ENCODE results near the gene NFATC1. TPM values are rescaled to one million over a fixed set of nuclear protein-coding genes. Genes with fewer than 3 reads are reported as not detected.

Gene NFATC1
- total RNA-seq, 1 donor from 2014 or later, result 16.1 TPM

DNA sequence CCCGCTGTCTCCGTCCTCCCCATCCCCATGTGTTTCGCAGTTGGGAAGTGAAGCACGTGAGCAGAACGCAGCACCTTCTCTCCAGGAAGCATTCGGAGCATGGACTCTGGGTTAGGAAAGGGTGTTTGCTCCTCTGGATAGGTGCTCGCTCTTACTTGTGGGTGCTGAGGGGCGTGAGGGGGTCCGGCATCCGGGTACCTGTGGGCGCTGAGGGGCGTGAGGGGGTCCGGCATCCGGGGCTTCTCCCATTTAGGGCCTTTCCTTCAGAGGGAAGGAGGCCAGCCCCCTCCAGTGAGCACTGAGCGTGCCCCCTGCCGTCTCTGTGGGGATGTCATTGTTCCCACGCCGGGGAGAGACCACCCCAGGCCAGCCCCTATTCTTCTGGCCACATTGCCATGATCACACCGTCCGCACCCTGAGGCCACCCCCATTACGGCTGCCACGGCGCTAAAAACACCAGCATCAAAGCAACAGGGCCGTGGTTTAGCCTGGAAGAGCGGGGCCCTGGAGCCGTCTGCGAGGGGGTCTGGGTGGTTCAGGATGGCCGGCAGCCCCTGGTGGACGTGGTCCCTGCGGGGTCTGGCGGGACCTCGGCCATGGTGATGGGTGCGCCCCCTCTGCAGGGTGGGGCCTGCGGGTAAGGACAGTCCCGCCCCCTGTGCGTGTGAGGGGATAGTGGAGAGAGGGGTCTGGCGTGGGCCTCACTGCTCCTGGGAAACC, 41.0 kb downstream of the NFATC1 start:
- DNase-seq (ENCODE audit: extremely low read depth, low read depth, low spot score), result no peak

DNA sequence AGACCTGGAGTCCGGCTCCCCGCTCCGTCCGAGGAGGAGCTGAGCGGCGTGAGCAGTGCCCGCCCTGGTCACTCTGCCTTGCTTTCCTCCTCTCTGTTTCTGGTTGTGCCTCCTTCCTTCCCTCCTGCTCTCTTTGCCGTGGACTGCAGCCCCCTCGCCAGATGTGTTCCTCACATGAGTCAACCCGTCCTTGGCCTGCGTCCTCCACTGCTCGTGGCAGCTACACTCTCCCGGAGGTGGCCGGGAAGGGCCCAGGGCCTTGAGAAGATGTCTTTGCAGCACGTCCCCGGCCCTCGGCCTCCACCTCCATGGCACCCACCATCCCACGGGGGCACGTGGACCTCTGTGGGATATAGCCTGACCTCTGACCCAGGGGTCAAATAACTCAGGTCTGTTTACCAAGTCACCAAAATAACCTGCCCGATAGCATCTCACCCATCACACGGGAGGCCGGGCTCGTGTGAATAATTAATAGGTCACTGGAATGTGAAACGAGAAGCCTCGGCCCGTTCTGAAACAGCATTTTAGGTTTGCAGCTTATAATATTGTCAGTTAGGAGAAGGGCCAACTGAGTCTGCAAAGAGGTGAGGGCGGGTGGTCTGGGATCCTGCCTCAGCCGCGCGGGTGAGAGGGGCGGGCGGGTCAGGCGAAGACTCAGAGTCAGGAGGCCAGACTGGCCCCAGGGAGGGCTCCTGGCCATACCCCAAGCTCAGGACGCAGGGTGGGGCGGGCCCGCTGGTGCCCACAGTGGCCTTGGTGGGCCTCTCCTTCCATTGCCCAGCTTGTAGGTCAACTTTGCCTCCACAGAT, 42.6 kb downstream of the NFATC1 start:
- no peak for DNase-seq (ENCODE audit: extremely low read depth, low read depth, low spot score)

DNA sequence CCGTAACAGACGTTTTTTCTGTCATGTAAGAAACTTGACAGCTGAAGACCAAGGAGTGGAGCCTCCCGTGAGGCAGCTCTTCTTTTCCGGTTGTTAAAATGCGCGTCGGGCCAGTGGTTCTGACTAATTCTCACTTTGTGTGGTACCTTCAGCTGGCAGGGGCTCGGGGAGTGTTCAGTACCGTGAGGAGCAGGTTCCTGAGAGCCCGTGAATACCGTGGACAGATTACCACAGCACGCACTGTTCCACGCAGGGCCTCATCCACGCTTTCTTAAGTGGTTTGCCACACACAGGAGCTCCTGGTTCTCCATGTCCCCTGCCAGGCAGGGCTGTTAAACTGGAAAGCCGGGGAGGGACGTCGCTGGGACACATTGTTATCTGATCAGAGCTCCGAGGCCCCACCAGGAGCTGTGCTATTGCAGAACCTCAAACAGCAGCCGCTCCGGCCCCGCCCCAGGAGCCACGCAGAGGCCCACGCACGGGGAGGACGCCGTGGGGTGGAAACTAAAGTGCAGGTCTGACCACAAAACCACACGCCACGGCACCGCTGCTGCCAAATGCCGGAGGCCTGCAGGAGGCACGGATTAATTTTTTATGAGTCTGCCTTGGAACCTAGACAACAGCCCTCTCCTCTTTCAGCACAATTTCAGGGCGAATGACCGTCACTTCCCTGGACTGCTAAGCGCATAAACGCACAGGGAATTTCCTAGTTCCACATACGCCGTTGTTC, 43.3 kb downstream of the NFATC1 start:
- DNase-seq (ENCODE audit: extremely low read depth, low read depth, low spot score), result no peak

DNA sequence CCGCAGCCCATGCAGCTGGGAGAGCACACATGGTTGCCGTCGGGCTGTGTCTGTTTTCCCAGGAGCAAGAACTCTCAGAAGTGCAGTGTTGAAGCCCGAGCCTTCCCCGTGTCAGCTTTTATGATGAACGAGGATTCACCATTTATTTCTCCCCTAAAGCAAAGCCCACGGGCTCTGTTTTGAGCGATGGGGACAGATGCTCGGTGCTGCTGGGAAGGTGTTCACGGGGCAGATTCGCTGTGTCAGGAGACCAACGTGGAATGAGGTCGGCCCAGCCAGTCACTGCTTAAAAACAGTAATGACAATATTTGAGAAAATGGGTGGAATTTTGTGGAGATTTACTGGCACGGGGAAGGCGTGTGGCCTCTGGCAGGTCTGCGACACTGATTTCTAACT, 43.9 kb downstream of the NFATC1 start:
- no peak for DNase-seq (ENCODE audit: extremely low read depth, low read depth, low spot score)

DNA sequence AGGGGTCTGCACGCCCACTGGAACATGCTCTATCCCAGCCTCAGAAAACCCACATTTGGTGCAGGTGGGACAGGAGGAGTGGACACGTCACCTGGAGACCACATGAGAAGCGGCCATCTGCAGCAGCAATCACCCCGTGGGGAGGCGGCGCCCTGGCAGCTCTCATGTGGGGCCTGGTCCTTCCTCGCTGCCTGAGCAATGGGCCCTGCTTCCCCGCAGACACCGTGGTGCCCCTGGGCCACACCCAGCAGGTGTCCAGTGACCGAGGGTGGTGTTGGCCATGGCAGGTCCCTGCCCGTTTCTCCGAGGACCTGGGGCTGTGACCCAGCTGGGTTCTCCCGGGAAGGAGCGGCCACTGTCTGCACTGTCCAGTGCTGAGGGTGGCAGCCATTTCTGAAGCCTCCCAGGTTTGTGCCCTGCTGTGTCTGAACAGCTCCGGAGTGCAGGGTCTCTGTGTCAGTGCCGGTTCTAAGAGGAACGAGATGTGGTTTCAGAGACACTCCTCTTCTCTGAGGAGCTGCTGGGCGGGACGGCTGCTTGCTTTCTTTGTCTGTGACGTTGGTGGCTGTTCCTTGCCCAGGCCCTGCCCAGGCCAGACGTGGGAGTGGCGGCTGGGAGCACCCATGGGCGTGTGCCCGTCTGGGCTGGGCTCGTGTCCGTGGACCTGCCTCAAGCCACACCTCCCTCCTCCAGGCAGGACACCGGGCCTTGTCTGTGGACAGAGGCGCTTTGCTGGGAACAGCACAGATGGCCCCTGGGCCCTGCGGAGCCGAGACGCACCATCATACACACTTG, 44.8 kb downstream of the NFATC1 start:
- no peak for DNase-seq (ENCODE audit: extremely low read depth, low read depth, low spot score)

DNA sequence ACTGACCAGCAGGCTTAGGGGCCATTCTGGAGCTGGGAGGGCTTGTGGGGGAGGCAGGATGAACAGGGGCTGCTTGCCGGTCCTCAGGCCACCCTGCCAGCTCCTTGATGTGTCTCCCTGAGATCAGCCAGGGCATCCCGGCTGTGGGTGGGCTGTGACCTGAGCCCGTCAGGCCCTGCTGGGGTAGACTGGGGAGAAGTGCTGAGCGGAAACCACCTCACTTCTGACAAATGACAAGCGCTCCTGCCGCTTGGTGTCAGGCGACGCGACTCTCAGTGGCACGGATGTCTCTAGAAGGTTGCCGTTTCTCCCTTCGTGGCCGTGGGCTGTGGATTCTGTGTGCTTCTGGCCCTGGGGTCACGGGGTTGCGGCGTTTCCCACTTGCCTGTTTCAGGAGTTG, 45.7 kb downstream of the NFATC1 start:
- no peak for DNase-seq (ENCODE audit: extremely low read depth, low read depth, low spot score)

DNA sequence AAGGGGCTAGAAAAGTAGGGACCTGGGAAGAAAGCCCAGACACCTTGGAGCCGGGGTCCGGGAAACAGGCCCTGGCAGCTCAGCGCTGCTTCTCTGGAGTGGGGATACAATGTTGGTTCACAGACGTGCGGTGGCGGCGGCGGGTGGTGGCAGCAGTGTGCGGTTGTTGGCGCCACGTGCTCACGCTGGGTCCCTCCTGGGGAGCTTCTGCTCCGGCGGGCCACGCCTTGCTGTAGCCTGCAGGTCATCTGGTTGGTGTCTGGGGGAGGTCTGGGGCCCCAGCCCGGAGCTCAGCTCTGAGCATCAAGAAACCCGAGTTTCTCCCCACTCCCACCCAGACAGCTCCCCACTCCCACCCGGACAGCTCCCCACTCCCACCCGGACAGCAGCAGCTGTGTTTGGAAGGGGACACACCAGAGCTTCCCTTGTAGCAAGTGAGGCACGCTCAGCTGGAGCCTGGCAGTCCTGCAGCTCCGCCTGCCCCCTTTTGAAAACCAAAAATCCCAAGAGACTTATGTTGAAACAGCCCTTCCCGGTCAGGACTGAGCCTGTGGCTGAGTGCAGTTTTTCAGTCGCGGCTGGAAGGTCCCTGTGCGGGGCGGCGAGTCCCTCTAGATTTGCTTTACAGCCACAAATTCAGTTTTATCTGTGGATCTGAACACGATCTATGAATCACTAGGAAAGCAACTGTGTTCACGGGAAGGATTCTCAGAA, 46.9 kb downstream of the NFATC1 start:
- DNase-seq (ENCODE audit: extremely low read depth, low read depth, low spot score), result no peak

DNA sequence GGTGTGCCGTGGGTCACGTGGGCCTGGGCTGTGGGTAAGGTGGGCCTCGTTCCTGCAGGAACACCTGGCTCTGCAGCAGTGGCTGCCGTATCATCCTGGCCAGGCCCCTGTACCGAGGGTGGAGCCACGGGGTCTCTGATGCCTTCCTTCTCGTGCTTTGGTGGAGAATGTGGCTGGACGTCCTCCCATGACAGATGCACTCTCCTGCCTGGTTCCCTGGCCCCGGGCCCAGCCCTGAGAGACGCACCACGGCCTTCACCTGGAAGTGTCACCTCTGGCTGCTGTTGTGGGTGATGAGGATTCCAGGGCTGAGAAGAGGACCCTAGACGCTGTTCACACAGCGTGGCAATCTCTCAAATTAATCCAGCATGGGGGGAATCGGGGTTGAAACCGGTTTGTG, 49.5 kb downstream of the NFATC1 start:
- DNase-seq (ENCODE audit: extremely low read depth, low read depth, low spot score), result no peak

DNA sequence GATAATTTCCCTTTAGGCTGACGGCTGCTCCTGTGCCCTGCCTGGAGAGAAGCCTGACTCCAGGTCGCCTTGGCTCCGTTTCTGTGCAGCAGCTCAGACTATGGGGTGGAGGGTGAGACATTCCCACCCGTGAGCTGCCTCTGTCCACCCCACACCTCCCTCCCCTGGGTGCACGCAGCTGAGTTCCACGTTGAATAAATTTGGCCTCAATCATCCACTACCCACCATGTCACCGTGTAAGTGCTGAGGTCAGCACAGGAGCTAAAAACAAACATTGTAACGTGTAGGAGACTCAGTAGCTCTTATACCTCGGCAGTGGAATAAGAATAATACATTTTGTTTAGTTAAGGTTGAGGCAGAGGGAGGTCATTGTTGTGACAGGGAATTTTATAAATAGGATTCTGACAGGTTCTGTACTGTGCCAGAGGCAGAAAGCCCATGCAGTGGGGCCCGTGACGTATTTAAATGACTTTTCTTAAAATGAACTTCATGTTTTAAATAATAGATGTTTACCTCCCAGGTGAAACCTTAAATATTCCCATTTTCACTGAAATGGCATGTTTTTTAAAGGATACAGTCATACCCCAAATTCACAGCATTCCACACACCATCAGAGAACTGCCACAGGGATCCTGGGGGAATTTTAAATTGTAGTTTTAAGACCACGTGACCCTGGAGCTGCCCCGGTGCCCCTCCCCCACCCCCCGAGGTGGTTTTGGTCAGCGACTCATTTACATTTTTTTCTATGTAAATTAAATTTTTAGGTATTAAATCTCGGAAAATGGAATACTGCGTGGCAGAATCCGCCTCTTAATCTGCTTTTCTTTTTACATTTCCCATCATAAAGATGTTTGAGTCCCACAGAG, 50.2 kb downstream of the NFATC1 start:
- no peak for DNase-seq (ENCODE audit: extremely low read depth, low read depth, low spot score)

DNA sequence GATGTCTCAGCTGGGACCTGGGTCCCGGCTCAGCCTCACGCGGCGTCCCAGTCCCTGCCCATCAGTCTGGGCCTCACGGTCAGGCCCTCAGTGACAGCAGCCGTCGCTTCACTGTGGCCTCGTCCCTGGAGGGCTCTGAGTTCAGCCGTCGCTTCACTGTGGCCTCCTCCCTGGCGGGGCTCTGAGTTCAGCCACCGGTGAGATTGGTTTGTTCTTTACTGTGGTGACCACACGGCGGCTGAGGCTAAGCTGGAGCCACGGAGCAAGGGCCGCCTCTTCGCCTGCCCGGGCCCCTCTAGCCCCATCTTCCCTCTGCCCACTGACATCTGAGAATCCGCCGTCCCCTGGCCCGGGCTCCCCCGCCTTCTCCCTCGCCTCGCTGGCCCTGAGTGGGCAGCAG, 51.2 kb downstream of the NFATC1 start:
- no peak for DNase-seq (ENCODE audit: extremely low read depth, low read depth, low spot score)

DNA sequence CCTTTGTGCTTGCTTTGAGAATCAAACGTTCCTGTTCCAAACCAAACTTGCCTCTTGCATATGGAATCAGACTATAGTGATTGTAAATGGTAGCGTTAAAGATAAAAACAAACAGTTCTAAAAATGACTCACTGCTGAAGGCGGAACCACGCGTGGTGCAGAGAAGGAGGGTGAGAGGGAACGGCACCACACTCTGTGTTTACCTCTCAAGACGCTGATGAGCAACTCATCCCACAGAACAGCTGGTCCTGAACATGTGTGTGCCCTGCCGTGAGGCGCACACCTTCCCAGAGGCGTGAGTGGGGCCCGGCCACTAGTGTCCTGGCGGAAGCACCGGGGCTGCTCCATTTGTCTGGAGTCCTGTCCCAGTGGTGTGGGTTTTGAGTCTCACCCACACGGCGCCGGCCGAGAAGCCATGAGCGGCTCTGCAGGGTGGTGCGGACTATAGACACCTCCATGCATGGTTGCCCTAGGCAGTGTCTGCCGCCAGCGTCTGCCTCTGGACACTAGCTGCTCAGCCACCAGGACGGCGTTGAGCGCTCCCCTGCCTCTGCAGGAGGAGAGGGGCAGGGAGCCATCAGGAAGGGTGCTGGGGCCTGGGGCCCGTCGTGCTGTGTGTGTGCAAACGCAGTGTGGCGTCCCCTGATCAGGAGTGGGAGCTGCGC, 52.1 kb downstream of the NFATC1 start:
- DNase-seq (ENCODE audit: extremely low read depth, low read depth, low spot score), result no peak

DNA sequence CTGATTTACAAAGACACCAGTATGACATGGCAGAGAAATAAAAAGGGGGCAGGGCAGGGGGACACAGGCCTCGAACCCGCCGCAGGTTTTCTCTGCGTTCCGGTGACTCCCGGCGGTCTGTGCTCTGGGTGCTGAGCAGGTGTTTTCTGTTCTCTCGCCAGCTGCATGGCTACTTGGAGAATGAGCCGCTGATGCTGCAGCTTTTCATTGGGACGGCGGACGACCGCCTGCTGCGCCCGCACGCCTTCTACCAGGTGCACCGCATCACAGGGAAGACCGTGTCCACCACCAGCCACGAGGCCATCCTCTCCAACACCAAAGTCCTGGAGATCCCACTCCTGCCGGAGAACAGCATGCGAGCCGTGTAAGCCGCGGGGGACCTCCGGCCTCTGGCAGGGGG, 52.9 kb downstream of the NFATC1 start:
- DNase-seq (ENCODE audit: extremely low read depth, low read depth, low spot score), result no peak

DNA sequence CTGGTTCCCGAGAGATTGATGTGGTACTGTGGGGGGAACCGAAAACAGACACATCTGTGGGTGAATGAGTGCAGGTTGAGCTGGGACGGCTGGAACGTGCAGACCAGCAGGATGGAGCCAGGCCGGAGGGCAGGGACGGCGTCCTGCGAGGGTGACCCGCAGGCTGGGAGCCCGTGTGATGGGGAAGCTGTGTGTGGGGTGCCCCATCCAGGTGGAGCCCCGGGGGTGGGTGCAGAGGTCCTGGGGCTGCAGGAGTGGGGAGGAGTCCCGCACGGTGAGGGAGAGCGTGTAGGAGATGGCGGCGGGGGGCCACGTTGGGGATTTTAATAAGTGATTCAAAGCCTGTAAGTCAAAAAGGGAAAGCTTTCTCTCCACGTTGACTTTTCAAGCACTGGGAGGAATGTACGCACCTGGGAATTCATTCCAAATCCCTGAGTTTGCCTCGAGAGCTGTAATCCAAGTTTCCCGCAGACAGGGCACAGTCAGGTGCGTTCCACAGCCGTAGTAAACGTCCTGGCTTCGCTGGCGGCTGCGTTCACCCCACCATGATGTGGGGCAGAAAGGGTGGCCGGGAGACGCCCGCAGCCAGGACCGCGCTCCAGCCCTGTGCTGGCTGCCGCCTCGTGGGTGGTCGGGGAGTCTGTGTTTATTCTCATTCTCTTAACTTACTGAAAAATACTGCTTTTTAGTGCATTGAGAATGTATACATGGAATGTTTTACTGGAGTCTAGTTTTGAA, 54.0 kb downstream of the NFATC1 start:
- DNase-seq (ENCODE audit: extremely low read depth, low read depth, low spot score), result no peak

DNA sequence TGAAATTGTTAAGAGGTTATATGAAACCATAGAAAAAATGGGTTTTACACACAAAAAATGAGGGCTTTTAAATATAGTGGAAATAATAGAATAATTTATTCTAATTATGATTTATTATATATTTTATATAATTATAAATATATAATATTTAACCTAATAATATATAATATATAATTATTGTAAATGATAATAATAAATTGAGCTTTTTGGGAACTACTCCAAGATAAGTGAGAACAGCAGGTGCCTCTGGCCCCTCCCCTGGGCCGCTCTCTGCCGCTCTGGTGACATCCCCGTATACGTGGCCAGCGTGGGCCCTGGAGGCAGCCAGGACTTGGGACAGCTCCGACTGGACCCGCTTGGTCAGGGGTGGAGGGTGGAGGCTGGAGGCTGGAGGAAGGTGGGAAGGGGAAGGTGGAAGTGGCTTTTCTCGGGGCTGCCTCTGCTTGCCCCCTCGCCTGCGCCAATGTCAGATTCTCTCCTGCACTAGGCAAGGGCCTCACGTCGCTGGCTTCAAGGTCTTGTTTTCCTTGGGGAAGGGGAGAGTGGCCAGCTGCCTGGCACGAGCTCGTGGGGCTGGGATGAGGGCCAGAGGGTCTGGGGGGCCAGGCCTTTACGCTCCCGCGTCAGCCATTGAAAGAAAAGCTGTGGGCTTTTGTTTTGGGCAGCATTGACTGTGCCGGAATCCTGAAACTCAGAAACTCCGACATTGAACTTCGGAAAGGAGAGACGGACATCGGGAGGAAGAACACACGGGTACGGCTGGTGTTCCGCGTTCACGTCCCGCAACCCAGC, 54.8 kb downstream of the NFATC1 start:
- no peak for DNase-seq (ENCODE audit: extremely low read depth, low read depth, low spot score)

DNA sequence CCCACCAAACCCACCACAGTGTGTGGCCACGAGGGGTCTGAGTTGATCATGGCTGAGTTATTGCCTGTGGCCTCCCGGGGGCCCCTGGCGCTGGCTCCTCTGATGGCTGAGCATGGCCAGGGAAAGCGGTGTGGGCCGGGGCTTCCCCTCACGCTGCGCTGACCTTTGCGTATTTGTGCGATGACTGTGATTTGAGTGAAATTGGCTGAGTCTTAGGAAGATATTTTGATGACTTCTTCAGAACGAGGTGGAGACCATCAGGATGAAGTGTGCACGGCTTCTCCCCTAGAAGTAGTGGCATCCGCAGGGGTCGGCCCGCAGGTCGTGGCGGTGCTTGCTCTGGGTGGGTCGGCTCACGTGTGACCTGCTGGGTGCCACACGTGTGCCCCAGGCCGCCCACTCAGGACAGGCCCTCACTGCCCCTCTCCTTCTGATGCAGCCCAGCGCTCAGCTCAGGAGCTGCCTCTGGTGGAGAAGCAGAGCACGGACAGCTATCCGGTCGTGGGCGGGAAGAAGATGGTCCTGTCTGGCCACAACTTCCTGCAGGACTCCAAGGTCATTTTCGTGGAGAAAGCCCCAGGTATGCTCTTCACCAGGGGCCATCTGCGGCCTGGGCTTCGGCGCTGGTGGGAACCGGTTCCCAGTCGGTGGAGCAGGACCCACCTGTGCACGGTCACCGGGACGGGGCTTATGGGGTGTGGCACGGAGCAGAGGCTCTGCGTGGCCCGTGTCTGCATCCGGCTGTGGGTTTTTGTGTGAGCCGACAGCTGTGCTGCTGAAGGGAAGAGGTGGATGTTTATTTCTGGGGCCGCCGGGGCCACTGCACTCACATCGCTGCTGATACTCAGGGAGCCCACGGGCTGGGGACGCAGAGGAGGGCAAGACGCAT, 55.8 kb downstream of the NFATC1 start:
- no peak for DNase-seq (ENCODE audit: extremely low read depth, low read depth, low spot score)
